Rectal smooth muscle tissue (tissue), 1 donor: Measurements from ENCODE around the gene TAF6L.
"Not testable (repeated sequence)": the region's sequence is repeated elsewhere in the genome, so short reads cannot be mapped to it uniquely, and the experiment has no call there.

ENCODE experiments used
- H3K27ac ChIP-seq: one replicate; pipeline ENCODE4 v1.7.0; 2013; ENCODE audit warnings: low read depth, low read length, inconsistent platforms
- H3K27me3 ChIP-seq: one replicate; pipeline ENCODE4 v1.7.0; 2013; ENCODE audit warnings: low read length; ENCODE audit not compliant: control insufficient read depth, insufficient read depth
- H3K36me3 ChIP-seq: one replicate; pipeline ENCODE4 v1.7.0; 2013; ENCODE audit warnings: low read length; ENCODE audit not compliant: control insufficient read depth, insufficient read depth
- H3K4me1 ChIP-seq: one replicate; pipeline ENCODE4 v1.7.0; 2013; ENCODE audit warnings: low read length; ENCODE audit not compliant: control insufficient read depth, insufficient read depth
- H3K4me3 ChIP-seq: one replicate; pipeline ENCODE4 v1.7.0; 2013; ENCODE audit warnings: low read length
- H3K9ac ChIP-seq: one replicate; pipeline ENCODE4 v1.7.0; 2013; ENCODE audit warnings: low read length

The TAF6L gene

GRCh38 chr11:62737196-62737595, 34.0 kb upstream of the TAF6L start:
- H3K4me3 ChIP-seq = no peak overlapping the region
- no peaks in the 10 kb centered on the region for H3K27me3 ChIP-seq
- no peak overlapping the region for H3K9ac ChIP-seq
- H3K27ac ChIP-seq = no peak overlapping the region
- no peaks in the 10 kb centered on the region for H3K4me1 ChIP-seq
- peaks cover 8% of the 10 kb centered on the region for H3K36me3 ChIP-seq

DNA sequence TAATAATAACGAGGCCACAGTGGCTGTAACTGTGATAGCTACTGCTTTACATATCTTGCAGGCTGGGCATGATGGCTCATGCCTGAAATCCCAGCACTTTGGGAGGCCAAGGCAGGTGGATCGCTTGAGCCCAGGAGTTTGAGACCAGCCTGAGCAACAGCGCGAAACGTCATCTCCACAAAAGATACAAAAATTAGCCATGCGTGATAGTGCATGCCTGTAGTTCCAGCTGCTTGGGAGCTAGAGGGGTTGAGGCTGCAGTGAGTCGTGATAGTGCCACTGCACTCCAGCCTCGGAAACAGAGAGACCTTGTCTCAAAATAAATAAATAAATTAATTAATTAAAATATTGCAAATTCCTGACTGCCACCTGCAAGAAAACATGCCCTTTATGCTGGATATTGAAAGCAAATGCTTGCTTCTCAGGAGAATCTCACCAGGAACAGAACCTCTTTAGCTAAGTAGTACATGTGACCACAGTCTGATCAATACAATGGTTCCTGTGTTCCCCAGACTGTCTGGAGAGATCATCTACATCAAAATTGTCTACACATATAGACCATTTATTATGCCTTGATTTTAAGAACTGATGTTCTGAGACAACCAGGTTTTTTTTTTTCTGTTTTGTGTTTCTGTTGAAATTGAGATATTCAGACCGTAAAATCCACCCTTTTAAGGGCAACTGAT, 23.6 kb upstream of the TAF6L start:
- H3K27me3 ChIP-seq = no peaks in the 10 kb centered on the region
- peaks cover 3% of the 10 kb centered on the region for H3K36me3 ChIP-seq
- H3K9ac ChIP-seq = no peak overlapping the region
- no peak overlapping the region for H3K4me3 ChIP-seq
- no peak overlapping the region for H3K27ac ChIP-seq
- no peaks in the 10 kb centered on the region for H3K4me1 ChIP-seq

GRCh38 chr11:62749931-62750330, 21.3 kb upstream of the TAF6L start:
- H3K36me3 ChIP-seq, H3K27me3 ChIP-seq, H3K27ac ChIP-seq, H3K4me1 ChIP-seq, H3K4me3 ChIP-seq, H3K9ac ChIP-seq: not testable (repeated sequence)

DNA sequence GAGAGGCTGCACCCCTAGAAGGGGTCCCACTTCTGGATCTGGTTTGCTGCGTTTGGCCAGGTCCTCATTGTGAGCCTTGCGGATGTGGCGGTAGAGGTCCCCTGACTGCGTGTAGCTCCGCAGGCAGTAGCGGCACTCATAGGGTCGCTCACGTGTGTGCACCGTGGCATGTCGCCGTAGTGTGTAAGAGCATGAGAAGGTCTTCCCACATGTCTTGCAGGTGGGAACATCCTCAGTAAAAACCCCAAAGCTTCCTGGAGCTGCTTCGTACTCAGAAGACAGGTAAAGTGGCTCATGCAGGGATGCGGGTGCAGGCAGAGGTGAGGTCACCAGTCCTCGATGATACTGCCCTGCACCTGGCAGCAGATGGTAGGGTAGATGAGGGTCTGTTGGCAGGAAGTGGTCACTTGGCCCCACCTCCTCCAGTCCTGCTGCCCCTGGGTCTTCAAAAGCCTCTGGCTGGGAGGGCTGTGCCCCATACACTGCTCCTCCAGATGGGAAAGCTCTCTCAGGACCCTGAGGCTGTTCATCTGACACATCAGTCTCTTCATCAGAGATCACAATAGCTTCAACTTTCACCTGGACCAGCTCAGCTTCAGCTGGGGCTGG, 18.9 kb upstream of the TAF6L start:
- H3K27me3 ChIP-seq = no peaks in the 10 kb centered on the region
- H3K4me1 ChIP-seq = peaks cover 8% of the 10 kb centered on the region
- H3K36me3 ChIP-seq = peaks cover 3% of the 10 kb centered on the region
- H3K9ac ChIP-seq = no peak overlapping the region
- no peak overlapping the region for H3K27ac ChIP-seq
- H3K4me3 ChIP-seq = no peak overlapping the region

- H3K27me3 ChIP-seq = no peaks in the 10 kb centered on the region
- H3K9ac ChIP-seq = peak overlapping the region; percentile 73
- peaks cover 8% of the 10 kb centered on the region for H3K4me1 ChIP-seq
- H3K27ac ChIP-seq = peak overlapping the region; percentile 95
- peaks cover 3% of the 10 kb centered on the region for H3K36me3 ChIP-seq
- peak overlapping the region; percentile 95 for H3K4me3 ChIP-seq
Measured at GRCh38 chr11:62752994-62753735, 18.0 kb upstream of the TAF6L start.

DNA sequence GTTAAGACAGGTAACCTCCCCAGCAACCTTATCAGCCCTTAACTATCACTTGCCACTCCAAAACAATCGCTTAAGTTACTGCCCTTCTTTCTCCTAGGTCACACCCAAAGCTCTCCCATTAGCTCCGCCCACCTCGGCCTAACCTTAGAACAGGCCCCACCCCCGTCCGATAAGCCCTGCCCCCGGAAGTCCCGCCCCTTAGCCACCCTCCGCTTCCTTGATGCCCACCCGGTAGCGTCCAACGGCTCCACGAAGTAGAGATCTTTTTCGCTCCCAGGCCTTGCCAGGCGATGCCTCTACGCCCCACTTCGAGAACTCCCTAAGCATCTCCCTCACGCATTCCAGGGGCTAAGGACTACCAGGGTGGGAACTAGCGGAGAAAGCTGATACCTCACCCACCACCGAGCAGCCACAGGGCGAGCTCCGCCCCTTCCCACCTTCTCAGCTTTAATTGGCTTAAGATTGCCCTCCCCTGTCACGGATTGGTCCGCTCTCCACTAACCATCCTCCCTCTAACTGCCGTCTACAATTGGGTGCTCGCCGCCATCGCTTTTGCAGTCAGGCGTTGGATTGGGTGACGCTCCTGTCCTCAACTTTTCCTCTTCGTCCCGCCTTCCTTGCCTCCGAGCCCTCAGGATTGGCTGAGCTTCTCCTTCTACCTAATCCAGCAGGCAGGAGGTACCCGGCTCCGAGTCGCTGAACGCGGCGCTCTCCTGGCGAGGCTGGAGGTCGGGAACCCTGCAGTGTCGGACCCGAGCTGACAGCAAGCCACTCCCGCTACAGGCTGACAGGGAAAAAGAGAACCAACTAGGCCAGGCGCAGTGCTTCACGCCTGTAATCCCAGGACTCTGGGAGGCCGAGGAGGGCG, 17.2 kb upstream of the TAF6L start, which contains the start of gene ZBTB3:
Gene ZBTB3 (minus strand): TSS at position 425 of the 868 bp plus-strand sequence. CDS start 496 bp downstream, outside the sequence.
- Histone ChIP-seq H3K27ac (peak within 1 kb of the TSS; percentile 95), H3K36me3 (peaks cover 3% of the 10 kb centered on the region), H3K4me3 (peak within 1 kb of the TSS; percentile 95), H3K4me1 (peaks cover 8% of the 10 kb centered on the region), H3K9ac (peak within 1 kb of the TSS; percentile 88), H3K27me3 (no peaks in the 10 kb centered on the region)

DNA sequence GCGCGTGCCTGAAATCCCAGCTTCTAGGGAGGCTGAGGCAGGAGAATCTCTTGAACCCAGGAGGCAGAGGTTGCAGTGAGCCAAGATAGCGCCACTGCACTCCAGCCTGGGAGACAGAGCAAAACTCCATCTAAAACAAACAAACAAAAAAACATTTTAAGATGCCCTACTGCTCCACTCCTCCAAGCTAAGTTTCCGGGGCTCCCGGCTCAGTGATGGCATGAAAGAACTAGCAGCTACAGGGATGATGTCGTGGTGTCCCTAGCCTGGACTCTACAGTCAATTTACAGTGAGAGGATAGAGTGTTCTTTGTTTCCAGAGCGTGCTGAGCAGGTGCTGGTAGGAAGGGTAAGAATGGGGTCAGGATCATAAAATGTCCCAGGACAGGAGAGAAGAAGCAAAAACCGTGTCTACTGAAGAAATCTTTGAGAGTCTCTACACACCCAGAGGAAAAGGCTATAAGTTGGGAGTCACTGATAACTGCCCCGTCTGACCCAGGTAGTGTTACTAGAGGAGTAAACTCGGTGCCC, 16.0 kb upstream of the TAF6L start:
- Histone ChIP-seq H3K9ac (no peak overlapping the region), H3K27me3 (no peaks in the 10 kb centered on the region), H3K4me3 (no peak overlapping the region), H3K36me3 (peaks cover 3% of the 10 kb centered on the region), H3K27ac (no peak overlapping the region), H3K4me1 (peaks cover 8% of the 10 kb centered on the region)

DNA sequence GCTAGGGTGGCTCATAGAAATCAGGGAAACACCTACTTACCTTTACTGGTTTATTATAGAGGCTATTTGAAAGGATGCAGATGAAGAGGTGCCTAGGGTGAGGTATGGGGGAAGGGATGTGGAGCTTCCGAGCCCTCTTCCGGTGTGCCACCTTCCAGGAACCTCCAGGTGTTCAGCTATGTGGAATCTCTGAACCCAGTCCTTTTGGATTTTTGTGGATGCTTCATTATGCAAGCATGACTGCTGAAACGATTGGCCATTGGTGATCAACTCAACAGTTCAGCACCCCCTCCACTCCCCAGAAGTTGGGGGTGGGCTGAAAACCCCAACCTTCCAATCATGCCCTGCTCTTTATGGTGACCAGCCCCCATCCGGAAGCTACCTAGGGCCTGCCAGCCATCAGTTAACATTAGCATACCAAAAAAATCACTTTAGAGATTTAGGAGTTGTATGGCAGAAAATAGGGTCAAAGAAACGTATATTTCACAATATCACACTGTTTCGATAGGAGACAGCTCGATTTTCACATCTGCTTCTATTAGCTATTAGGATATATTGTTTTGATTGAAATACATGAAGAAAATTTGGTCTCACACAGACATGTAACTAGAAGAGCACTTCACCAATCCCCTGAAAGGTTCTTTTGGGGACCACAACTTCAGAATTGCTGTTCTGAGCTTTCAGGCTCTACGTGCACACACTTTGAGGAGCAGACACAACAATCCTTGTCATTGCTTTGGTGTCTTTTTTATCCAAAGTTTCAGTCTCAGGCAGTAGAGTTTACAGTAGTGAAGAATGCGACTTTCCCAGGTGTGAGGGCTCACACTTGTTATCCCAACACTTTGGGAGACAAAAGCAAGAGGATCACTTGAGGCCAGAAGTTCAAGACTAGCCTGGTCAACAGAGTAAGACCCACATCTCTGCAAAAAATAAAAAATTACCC, 13.1 kb upstream of the TAF6L start:
- no peaks in the 10 kb centered on the region for H3K27me3 ChIP-seq
- H3K27ac ChIP-seq = no peak overlapping the region
- H3K4me1 ChIP-seq = peaks cover 12% of the 10 kb centered on the region
- H3K36me3 ChIP-seq = peaks cover 3% of the 10 kb centered on the region
- no peak overlapping the region for H3K4me3 ChIP-seq
- H3K9ac ChIP-seq = no peak overlapping the region

DNA sequence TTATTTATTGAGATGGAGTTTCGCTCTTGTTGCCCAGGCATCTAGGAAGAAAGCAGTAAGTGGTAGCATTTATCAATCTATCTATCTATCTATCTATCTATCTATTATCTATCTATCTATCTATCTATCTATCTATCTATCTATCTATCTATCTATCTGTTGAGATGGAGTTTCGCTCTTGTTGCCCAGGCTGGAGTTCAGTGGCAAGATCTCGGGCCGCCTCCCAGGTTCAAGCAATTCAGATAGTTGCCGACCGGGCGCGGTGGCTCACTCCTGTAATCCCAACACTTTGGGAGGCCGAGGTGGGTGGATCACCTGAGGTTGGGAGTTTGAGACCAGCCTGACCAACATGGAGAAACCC, 10.3 kb upstream of the TAF6L start:
- H3K36me3 ChIP-seq, H3K4me1 ChIP-seq, H3K4me3 ChIP-seq, H3K27ac ChIP-seq, H3K27me3 ChIP-seq, H3K9ac ChIP-seq: not testable (repeated sequence)

DNA sequence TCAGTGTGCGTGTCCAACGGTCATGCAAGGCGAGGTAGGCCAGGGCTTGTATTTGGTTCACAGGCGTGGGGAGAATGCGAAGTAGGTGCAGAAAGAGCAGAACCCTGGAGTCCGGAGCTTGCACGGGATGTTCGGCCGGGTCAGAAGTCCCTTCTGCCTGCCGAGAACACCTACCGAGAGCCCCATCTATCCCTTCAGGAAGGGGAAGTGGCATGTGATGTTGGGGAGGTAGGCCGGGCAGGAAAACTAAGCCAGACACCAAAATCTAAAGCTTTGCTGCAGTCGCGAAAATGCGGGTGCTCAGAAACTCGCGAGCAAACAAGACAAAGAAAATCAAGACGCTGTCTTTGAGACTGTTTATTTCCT, 435 bp upstream of the TAF6L start:
- Histone ChIP-seq H3K36me3 (peaks cover 12% of the 10 kb centered on the region), H3K27ac (peak overlapping the region; percentile 96), H3K4me1 (peaks cover 18% of the 10 kb centered on the region)

DNA sequence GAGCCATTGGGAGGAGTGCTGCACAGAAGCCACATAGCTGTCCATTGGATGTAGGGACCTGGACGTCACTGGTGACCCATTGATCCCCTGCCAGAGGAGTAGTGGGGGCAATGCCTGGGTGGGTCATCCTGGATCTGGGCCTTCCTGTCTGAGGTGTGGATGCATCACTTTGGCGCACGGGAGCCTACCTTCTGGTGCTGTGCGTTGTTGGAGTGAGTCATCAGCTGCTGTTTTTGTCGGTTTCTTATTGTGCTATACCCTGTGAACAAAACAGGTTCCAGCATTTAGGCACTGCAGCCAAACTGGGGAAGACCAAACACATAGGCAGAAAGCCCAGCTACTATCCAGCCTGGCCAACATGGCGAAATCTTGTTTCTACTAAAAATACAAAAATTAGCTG, 3.2 kb downstream of the TAF6L start:
- Histone ChIP-seq H3K27me3 (no peaks in the 10 kb centered on the region), H3K4me1 (peaks cover 18% of the 10 kb centered on the region), H3K9ac (no peak overlapping the region), H3K36me3 (peaks cover 11% of the 10 kb centered on the region), H3K4me3 (no peak overlapping the region), H3K27ac (no peak overlapping the region)

More for the DNA sequence above, 435 bp upstream of the TAF6L start:
- peak overlapping the region; percentile 42 for H3K9ac ChIP-seq
- H3K4me3 ChIP-seq = peak overlapping the region; percentile 87
- H3K27me3 ChIP-seq = no peaks in the 10 kb centered on the region
